Measurements from ENCODE around the gene EP400. TPM values are rescaled to one million over a fixed set of nuclear protein-coding genes. Genes with fewer than 3 reads are reported as not detected.

The EP400 gene
- total and polyA plus RNA-seq, 4 donors: 11.4 to 47.8 (median 25.7) TPM

DNA sequence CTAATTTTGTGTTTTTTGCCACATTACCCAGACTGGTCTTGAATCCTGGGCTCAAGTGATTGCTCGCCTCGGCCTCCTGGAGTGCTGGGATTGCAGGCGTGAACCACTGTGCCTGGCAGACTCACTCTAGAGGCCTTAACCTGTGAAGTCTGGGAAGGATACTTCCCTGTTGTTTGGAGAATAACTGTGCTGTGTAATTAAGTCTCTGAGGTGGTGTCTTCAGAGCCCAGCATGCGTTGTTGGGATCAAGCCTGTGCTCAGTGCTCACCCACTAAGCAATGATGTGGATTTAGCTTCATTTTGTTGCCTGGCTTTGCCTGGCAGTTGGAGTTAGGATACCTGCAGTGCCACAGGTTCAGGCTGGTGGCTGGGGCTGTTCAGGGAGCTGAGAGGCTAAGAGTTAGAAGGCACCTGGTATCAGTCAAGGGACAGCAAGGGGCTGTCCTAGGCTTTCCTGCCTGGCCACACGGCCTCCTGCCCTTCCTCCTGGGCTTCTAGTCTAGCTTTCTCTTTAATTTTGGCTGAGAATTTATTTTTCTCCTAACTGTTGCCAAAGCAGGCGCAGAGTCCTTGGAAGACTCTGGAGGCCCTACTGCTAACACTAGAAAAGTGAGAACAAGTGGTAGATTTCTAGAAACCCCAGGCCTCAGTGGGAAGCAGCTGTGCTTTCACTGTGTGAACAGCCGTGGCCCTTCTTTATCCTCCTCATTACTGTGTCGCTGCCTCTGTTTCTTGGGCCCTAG is 38.5 kb downstream of the EP400 start:
- H3K4me3 ChIP-seq: no peak overlapping the region

GRCh38 chr12:131989021-131989420 is 39.3 kb downstream of the EP400 start:
- Histone ChIP-seq H3K27me3 (ENCODE audit: control insufficient read depth in 3 of 3, insufficient read depth in 3 of 3, low read length in 2 of 3) (no peaks in the 10 kb centered on the region), H3K9ac (ENCODE audit: insufficient read depth in 1 of 2, low read length in 2 of 2) (no peak overlapping the region), H3K27ac (ENCODE audit: low read depth in 1 of 2, low read length in 1 of 2) (no peak overlapping the region), H3K4me3 (no peak overlapping the region), H3K36me3 (ENCODE audit: control insufficient read depth in 4 of 4, insufficient read depth in 4 of 4, low read length in 4 of 4) (peaks cover 24 to 54% (median 40%) of the 10 kb centered on the region in 4 donors), H3K4me1 (ENCODE audit: control insufficient read depth in 5 of 5, insufficient read depth in 5 of 5, low read length in 5 of 5) (no peaks in the 10 kb centered on the region), H3K9me3 (ENCODE audit: control insufficient read depth in 4 of 4, insufficient read depth in 3 of 4, low read length in 3 of 4) (no peaks in the 10 kb centered on the region)
- WGBS, 2 donors: 90 to 93% methylated on average over 12 of the region's 12 CpGs
- TF ChIP-seq, protein P1, sequence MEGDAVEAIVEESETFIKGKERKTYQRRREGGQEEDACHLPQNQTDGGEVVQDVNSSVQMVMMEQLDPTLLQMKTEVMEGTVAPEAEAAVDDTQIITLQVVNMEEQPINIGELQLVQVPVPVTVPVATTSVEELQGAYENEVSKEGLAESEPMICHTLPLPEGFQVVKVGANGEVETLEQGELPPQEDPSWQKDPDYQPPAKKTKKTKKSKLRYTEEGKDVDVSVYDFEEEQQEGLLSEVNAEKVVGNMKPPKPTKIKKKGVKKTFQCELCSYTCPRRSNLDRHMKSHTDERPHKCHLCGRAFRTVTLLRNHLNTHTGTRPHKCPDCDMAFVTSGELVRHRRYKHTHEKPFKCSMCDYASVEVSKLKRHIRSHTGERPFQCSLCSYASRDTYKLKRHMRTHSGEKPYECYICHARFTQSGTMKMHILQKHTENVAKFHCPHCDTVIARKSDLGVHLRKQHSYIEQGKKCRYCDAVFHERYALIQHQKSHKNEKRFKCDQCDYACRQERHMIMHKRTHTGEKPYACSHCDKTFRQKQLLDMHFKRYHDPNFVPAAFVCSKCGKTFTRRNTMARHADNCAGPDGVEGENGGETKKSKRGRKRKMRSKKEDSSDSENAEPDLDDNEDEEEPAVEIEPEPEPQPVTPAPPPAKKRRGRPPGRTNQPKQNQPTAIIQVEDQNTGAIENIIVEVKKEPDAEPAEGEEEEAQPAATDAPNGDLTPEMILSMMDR (IDR thresholded peaks at IDR 0.05; ENCODE audit: control extremely low read depth, extremely low read depth): no peak
- ATAC-seq (ENCODE audit: insufficient read depth, low FRiP score) (no peak), DNase-seq (no peak)

More for the DNA sequence above, 38.5 kb downstream of the EP400 start:
- WGBS, 2 donors: 87 to 89% methylated on average over 8 of the region's 8 CpGs
- H3K36me3 ChIP-seq (ENCODE audit: control insufficient read depth in 4 of 4, insufficient read depth in 4 of 4, low read length in 4 of 4): peaks cover 22 to 51% (median 38%) of the 10 kb centered on the region in 4 donors
- no peak overlapping the region for H3K9ac ChIP-seq (ENCODE audit: insufficient read depth in 1 of 2, low read length in 2 of 2)
- no peaks in the 10 kb centered on the region for H3K27me3 ChIP-seq (ENCODE audit: control insufficient read depth in 3 of 3, insufficient read depth in 3 of 3, low read length in 2 of 3)
- no peak overlapping the region for H3K27ac ChIP-seq (ENCODE audit: low read depth in 1 of 2, low read length in 1 of 2)
- no peaks in the 10 kb centered on the region for H3K9me3 ChIP-seq (ENCODE audit: control insufficient read depth in 4 of 4, insufficient read depth in 3 of 4, low read length in 3 of 4)
- ATAC-seq (ENCODE audit: insufficient read depth, low FRiP score) (no peak), DNase-seq (no peak)
- no peaks in the 10 kb centered on the region for H3K4me1 ChIP-seq (ENCODE audit: control insufficient read depth in 5 of 5, insufficient read depth in 5 of 5, low read length in 5 of 5)
- TF ChIP-seq, protein P1 (IDR thresholded peaks at IDR 0.05; ENCODE audit: control extremely low read depth, extremely low read depth): no peak

DNA sequence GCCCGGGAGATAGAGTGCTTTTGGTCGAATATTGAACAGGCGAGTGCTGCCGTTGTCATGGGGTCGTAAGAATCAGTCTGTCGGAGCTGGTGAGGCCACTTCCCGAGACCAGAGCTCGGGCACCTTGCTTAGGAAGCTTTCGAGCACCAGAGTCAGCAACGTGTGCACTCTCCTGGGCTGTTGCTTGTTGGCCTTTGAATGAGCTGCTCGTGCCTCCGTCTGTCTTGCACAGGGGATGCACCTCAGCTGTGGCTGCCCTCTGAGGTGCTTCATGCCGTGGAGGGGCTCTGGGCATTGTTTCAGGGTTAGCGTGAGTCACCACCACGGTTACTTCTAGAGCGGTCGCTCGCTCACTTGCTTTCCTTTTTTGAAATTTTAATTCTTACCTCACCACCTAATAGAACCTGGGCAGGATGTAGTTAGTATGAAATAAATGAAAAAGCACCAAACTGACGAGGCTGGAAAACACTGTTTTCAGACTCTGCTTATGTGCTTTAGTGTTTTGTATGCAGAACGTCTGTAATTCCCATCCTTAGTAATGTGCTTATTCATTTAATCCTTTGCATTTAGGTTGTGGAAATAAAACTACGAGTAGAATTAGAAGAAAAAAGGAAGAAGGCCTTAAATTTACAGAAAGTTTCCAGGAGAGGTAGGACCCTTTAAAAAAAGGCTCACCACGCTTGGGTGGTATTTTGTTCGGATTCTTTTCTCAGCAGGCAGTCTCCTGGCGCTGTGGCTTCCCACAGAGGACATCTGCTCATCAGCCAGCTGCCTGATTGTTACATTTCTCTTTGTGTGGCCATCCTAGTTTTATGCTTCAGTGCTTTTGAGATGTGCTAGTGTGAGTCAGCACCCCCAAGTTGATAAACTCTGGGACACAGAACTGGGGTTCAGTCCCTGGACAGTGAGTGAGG is 40.6 kb downstream of the EP400 start:
- TF ChIP-seq, protein P1 (IDR thresholded peaks at IDR 0.05; ENCODE audit: control extremely low read depth, extremely low read depth): no peak
- no peak overlapping the region for H3K9ac ChIP-seq (ENCODE audit: insufficient read depth in 1 of 2, low read length in 2 of 2)
- WGBS, 2 donors: 89 to 92% methylated on average over 24 of the region's 24 CpGs
- DNase-seq (no peak), ATAC-seq (ENCODE audit: insufficient read depth, low FRiP score) (no peak)
- no peaks in the 10 kb centered on the region for H3K9me3 ChIP-seq (ENCODE audit: control insufficient read depth in 4 of 4, insufficient read depth in 3 of 4, low read length in 3 of 4)
- H3K36me3 ChIP-seq (ENCODE audit: control insufficient read depth in 4 of 4, insufficient read depth in 4 of 4, low read length in 4 of 4): peaks cover 24 to 60% (median 44%) of the 10 kb centered on the region in 4 donors
- no peaks in the 10 kb centered on the region for H3K27me3 ChIP-seq (ENCODE audit: control insufficient read depth in 3 of 3, insufficient read depth in 3 of 3, low read length in 2 of 3)
- H3K27ac ChIP-seq (ENCODE audit: low read depth in 1 of 2, low read length in 1 of 2): no peak overlapping the region
- H3K4me3 ChIP-seq: no peak overlapping the region
- H3K4me1 ChIP-seq (ENCODE audit: control insufficient read depth in 5 of 5, insufficient read depth in 5 of 5, low read length in 5 of 5): no peaks in the 10 kb centered on the region
